Natural killer cell (primary cell): Measurements from ENCODE around the gene ZNF672. TPM values are rescaled to one million over a fixed set of nuclear protein-coding genes. Genes with fewer than 3 reads are reported as not detected.

Experiments
- ATAC-seq, 3 donors: fragments of 150-1000 bp in 2 of 3; fragments of 200-7000 bp in 1 of 3; cut with Tn5 transposase; 1 replicate in 1 of 3; 2 replicates in 2 of 3; pipeline ENCODE4 v1.10.0; 2021; ENCODE audit warnings: mild to moderate bottlenecking in 2 of 3, moderate library complexity in 2 of 3
- DNase-seq, 2 donors: peaks; one replicate each; pipeline versions ENCODE4 v3.0.0 to v3.0.0-alpha.2; 2013 to 2021; ENCODE audit warnings: mixed read lengths in 1 of 2
- H3K27ac ChIP-seq: one replicate; pipeline ENCODE4 v1.5.1; 2013; ENCODE audit warnings: mild to moderate bottlenecking, low read length
- H3K27me3 ChIP-seq: one replicate; pipeline ENCODE4 v1.6.1; 2013; ENCODE audit warnings: low read length; ENCODE audit not compliant: control insufficient read depth, insufficient read depth
- H3K36me3 ChIP-seq: one replicate; pipeline ENCODE4 v1.6.1; 2013; ENCODE audit warnings: low read length; ENCODE audit not compliant: control insufficient read depth, insufficient read depth
- H3K4me1 ChIP-seq: one replicate; pipeline ENCODE4 v1.6.1; 2013; ENCODE audit warnings: low read length; ENCODE audit not compliant: control insufficient read depth, insufficient read depth
- H3K4me3 ChIP-seq: one replicate; pipeline ENCODE4 v1.5.1; 2013; ENCODE audit warnings: low read length
- H3K9me3 ChIP-seq: one replicate; pipeline ENCODE4 v1.6.1; 2013; ENCODE audit warnings: low read length; ENCODE audit not compliant: control insufficient read depth, insufficient read depth
- H3K27ac Mint-ChIP-seq, 2 donors: one replicate each; pipeline ENCODE4 v1.8.0; 2022; ENCODE audit warnings: mild to moderate bottlenecking in 2 of 2, mixed read lengths in 2 of 2, moderate library complexity in 1 of 2
- H3K27me3 Mint-ChIP-seq, 2 donors: one replicate each; pipeline ENCODE4 v1.8.0; 2022; ENCODE audit warnings: low read depth in 2 of 2, mixed read lengths in 2 of 2
- H3K36me3 Mint-ChIP-seq: one replicate; pipeline ENCODE4 v1.8.0; 2022; ENCODE audit warnings: mixed read lengths
- H3K4me1 Mint-ChIP-seq, 2 donors: one replicate each; pipeline ENCODE4 v1.8.0; 2022; ENCODE audit warnings: mixed read lengths in 2 of 2
- H3K4me3 Mint-ChIP-seq: one replicate; pipeline ENCODE4 v1.8.0; 2022; ENCODE audit warnings: mild to moderate bottlenecking, moderate library complexity, mixed read lengths
- H3K9me3 Mint-ChIP-seq, 2 donors: one replicate each; pipeline ENCODE4 v1.8.0; 2022; ENCODE audit warnings: mixed read lengths in 2 of 2
- WGBS: methylation state at CpG from one replicate; pipeline ENCODE4 v1.1.7; 2013; ENCODE audit warnings: missing lambda C conversion rate; ENCODE audit not compliant: insufficient coverage; 5-methylcytosine and 5-hydroxymethylcytosine counted together
- intact Hi-C: fragments of 100-400 bp; cut with micrococcal nuclease; formaldehyde crosslinking; loops from one replicate; pipeline ENCODE4 v1.14.2; 2022
- total RNA-seq, 4 donors: library from RNA; stranded (reverse); fragments of 120-200 nt in 1 of 4; gene quantifications; one replicate each; pipeline versions ENCODE4 v1.2.3 to v1.2.4, GENCODE V29; 2013 to 2022
- TF ChIP-seq, protein P1 (sequence below): fragments of 200-600 bp; IDR thresholded peaks from one replicate; pipeline ENCODE4 v1.8.0; 2022; ENCODE audit warnings: antibody characterized with exemption

The ZNF672 gene
- total RNA-seq, 3 donors from 2014 or later (not counting 1 experiment from before 2014, with no cell fraction given) = 29.0 to 41.8 (median 38.7) TPM

GRCh38 chr1:248804771-248805681 is 33.0 kb upstream of the ZNF672 start:
- Mint-ChIP-seq H3K4me1 (peaks cover 13 to 26% of the 10 kb centered on the region in 2 donors), H3K4me3 (no peak overlapping the region), H3K36me3 (no peaks in the 10 kb centered on the region), H3K27ac (peak overlapping the region in 1 of 2 donors; percentile 27), H3K27me3 (peaks cover 0 to 9% of the 10 kb centered on the region in 2 donors), H3K9me3 (no peaks in the 10 kb centered on the region)
- peak overlapping the region; percentile 28 for H3K4me3 ChIP-seq
- WGBS = 23% methylated on average over 10 of the region's 10 CpGs
- TF ChIP-seq, protein P1, sequence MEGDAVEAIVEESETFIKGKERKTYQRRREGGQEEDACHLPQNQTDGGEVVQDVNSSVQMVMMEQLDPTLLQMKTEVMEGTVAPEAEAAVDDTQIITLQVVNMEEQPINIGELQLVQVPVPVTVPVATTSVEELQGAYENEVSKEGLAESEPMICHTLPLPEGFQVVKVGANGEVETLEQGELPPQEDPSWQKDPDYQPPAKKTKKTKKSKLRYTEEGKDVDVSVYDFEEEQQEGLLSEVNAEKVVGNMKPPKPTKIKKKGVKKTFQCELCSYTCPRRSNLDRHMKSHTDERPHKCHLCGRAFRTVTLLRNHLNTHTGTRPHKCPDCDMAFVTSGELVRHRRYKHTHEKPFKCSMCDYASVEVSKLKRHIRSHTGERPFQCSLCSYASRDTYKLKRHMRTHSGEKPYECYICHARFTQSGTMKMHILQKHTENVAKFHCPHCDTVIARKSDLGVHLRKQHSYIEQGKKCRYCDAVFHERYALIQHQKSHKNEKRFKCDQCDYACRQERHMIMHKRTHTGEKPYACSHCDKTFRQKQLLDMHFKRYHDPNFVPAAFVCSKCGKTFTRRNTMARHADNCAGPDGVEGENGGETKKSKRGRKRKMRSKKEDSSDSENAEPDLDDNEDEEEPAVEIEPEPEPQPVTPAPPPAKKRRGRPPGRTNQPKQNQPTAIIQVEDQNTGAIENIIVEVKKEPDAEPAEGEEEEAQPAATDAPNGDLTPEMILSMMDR = no peak
- no peaks in the 10 kb centered on the region for H3K36me3 ChIP-seq
- peak overlapping the region; percentile 70 for H3K27ac ChIP-seq
- no peak for DNase-seq
- peak; percentile 31 to 88 (median 45) for ATAC-seq
- intact Hi-C loops = no loop called here
- peaks cover 29% of the 10 kb centered on the region for H3K4me1 ChIP-seq
- no peaks in the 10 kb centered on the region for H3K27me3 ChIP-seq
- no peaks in the 10 kb centered on the region for H3K9me3 ChIP-seq

DNA sequence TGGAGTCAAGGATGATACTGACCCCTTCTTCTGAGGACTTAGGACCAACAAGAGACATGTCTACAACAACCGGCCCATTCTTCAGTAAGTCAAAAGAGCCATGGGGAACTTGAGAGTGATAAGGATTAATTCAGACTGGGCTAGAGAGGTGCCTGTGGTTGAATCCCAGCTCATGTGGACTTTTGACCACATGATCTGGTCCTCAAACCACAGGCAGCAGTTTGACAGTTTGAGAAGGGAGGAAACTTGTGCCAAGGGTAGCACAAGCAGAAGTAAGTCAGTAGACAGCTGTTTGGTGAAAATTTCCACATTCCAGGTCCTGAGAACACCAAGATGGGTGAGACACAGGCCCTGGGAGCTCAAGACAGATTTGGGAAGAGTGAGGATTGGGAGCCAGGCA is 32.1 kb upstream of the ZNF672 start:
- peaks cover 13 to 30% of the 10 kb centered on the region in 2 donors for H3K4me1 Mint-ChIP-seq
- TF ChIP-seq, protein P1 = no peak
- no peaks in the 10 kb centered on the region for H3K36me3 Mint-ChIP-seq
- no peak overlapping the region for H3K4me3 Mint-ChIP-seq
- H3K9me3 ChIP-seq = no peaks in the 10 kb centered on the region
- H3K27ac ChIP-seq = peak overlapping the region; percentile 66
- intact Hi-C loops = no loop called here
- ATAC-seq = no peak
- H3K27me3 Mint-ChIP-seq = peaks cover 0 to 6% of the 10 kb centered on the region in 2 donors
- DNase-seq = no peak
- no peaks in the 10 kb centered on the region for H3K36me3 ChIP-seq
- no peak overlapping the region for H3K4me3 ChIP-seq
- H3K9me3 Mint-ChIP-seq = no peaks in the 10 kb centered on the region
- H3K27ac Mint-ChIP-seq = peak overlapping the region in 1 of 2 donors; percentile 27
- H3K4me1 ChIP-seq = peaks cover 29% of the 10 kb centered on the region
- WGBS = 94% methylated on average over 1 of the region's 1 CpG
- H3K27me3 ChIP-seq = no peaks in the 10 kb centered on the region

DNA sequence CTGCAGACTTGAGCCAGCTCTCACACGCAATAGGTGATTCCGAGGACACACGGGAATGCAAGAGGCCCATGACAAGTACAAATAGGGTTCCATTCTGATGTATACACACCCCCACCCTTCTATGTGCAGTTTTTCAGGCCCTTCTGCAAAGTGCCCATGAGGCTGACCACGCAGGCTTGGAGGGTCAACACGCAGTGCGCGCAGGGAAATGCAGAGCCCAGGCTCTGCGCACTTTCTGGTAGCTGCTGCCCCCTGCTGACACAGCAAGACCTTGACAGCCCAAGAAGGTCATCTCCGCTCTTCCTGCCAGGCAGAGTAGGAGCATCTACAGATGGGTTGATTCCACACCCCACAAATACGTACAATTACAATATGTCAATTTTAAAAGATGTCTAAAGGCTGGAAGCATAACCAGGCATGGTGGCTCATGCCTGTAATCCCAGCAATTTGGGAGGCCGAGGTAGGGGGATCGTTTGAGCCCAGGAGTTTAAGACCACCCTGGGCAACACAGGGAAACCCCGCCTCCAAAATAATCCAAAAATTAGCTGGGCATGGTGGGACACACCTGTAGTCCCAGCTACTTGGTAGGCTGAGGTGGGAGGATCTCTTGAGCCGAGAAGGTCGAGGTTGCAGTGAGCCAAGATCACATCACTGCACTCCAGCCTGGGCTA is 30.8 kb upstream of the ZNF672 start:
- H3K27ac ChIP-seq = no peak overlapping the region
- 55% methylated on average over 15 of the region's 15 CpGs for WGBS
- H3K36me3 ChIP-seq = no peaks in the 10 kb centered on the region
- no peaks in the 10 kb centered on the region for H3K36me3 Mint-ChIP-seq
- no peaks in the 10 kb centered on the region for H3K9me3 ChIP-seq
- no peaks in the 10 kb centered on the region for H3K27me3 ChIP-seq
- TF ChIP-seq, protein P1 = peak; percentile 62
- H3K4me3 ChIP-seq = no peak overlapping the region
- peaks cover 13 to 37% of the 10 kb centered on the region in 2 donors for H3K4me1 Mint-ChIP-seq
- H3K4me1 ChIP-seq = peaks cover 29% of the 10 kb centered on the region
- peak; percentile 64 to 80 (median 79) for ATAC-seq
- peak in 1 of 2 donors; percentile 73 for DNase-seq
- no peak overlapping the region for H3K27ac Mint-ChIP-seq
- H3K4me3 Mint-ChIP-seq = no peak overlapping the region
- intact Hi-C loops = no loop called here
- peaks cover 0 to 6% of the 10 kb centered on the region in 2 donors for H3K27me3 Mint-ChIP-seq
- no peaks in the 10 kb centered on the region for H3K9me3 Mint-ChIP-seq
